Gastroesophageal sphincter (tissue), 3 donors: Measurements from ENCODE around the gene SLC16A12.
"Not testable (repeated sequence)": the region's sequence is repeated elsewhere in the genome, so short reads cannot be mapped to it uniquely, and the experiment has no call there.

Experiments used
- EP300 ChIP-seq: sonication (generic); formaldehyde crosslinking; IDR thresholded peaks from one replicate; pipeline ENCODE4 v1.6.1; 2017; ENCODE audit warnings: antibody characterized with exemption, mild to moderate bottlenecking
- POLR2A ChIP-seq, 2 donors: fragments of 450-650 bp; IDR thresholded peaks; one replicate each; pipeline ENCODE4 v1.6.1; 2017; ENCODE audit warnings: antibody characterized with exemption in 2 of 2, mild to moderate bottlenecking in 2 of 2, moderate library complexity in 1 of 2
- POLR2AphosphoS5 ChIP-seq: sonication (generic); formaldehyde crosslinking; IDR thresholded peaks from one replicate; pipeline ENCODE4 v1.6.1; 2017; ENCODE audit warnings: antibody characterized with exemption
- TF ChIP-seq, protein P1 (sequence below), 4 experiments: fragments of 200-600 bp in 2 of 4; fragments of 450-650 bp in 2 of 4; sonication (generic) in 1 of 4; IDR thresholded peaks; one replicate each; pipeline ENCODE4 v1.5.1; 2017 to 2019; ENCODE audit warnings: antibody characterized with exemption in 4 of 4, mild to moderate bottlenecking in 2 of 4, moderate library complexity in 2 of 4

DNA sequence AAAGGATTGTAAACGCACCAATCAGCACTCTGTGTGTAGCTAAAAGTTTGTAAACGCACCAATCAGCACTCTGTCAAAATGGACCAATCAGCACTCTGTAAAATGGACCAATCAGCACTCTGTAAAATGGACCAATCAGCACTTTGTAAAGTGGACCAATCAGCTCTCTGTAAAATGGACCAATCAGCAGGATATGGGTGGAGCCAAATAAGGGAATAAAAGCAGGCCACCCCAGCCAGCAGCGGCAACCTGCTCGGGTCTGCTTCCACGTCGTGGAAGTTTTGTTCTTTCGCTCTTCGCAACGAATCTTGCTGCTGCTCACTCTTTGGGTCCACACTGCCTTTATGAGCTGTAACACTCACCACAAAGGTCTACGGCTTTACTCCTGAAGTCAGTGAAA is 123.1 kb downstream of the SLC16A12 start:
- TF ChIP-seq, protein P1, sequence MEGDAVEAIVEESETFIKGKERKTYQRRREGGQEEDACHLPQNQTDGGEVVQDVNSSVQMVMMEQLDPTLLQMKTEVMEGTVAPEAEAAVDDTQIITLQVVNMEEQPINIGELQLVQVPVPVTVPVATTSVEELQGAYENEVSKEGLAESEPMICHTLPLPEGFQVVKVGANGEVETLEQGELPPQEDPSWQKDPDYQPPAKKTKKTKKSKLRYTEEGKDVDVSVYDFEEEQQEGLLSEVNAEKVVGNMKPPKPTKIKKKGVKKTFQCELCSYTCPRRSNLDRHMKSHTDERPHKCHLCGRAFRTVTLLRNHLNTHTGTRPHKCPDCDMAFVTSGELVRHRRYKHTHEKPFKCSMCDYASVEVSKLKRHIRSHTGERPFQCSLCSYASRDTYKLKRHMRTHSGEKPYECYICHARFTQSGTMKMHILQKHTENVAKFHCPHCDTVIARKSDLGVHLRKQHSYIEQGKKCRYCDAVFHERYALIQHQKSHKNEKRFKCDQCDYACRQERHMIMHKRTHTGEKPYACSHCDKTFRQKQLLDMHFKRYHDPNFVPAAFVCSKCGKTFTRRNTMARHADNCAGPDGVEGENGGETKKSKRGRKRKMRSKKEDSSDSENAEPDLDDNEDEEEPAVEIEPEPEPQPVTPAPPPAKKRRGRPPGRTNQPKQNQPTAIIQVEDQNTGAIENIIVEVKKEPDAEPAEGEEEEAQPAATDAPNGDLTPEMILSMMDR (IDR thresholded peaks at IDR 0.05), result not testable (repeated sequence)
- not testable (repeated sequence) for TF ChIP-seq POLR2A (IDR thresholded peaks at IDR 0.05); POLR2AphosphoS5; EP300
